Spleen (tissue), 3 donors: ENCODE results near the gene ST8SIA4.

Source experiments
- POLR2A ChIP-seq, 3 donors: fragments of 450-650 bp; IDR thresholded peaks; one replicate each; pipeline ENCODE4 v1.5.1; 2017; ENCODE audit warnings: antibody characterized with exemption in 3 of 3, mild to moderate bottlenecking in 1 of 3
- POLR2AphosphoS5 ChIP-seq, 3 donors: sonication (generic); formaldehyde crosslinking; IDR thresholded peaks; one replicate each; pipeline ENCODE4 v1.5.1; 2017; ENCODE audit warnings: antibody characterized with exemption in 3 of 3

DNA sequence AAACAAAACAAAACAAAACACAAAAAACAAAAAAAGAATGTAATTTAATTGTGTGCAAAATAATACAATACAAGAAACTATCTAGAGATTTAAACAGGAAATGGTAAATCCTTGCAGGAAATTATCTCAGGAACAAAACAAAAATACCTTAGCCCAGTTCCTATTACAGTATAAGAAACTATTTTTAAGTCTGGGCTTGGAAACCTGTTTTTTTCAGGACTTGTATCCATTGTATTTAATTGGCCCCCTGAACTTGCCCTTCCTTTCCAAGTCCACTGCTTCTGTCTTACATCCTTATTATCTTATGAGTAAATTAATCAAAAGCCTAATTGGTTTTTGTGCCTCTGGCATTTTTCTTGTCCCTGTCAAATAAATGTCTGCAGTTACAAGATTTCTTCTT is 48.5 kb downstream of the ST8SIA4 start:
- no peak for TF ChIP-seq POLR2A (IDR thresholded peaks at IDR 0.05)
- TF ChIP-seq POLR2AphosphoS5 (IDR thresholded peaks at IDR 0.05): no peak
